NCI-H226 (cell line): ENCODE results near the gene YY1.
"Not testable (repeated sequence)": the region's sequence is repeated elsewhere in the genome, so short reads cannot be mapped to it uniquely, and the experiment has no call there.

Experiments
- DNase-seq: peaks from one replicate; pipeline ENCODE4 v3.0.0-alpha.2; 2015

The YY1 gene

DNA sequence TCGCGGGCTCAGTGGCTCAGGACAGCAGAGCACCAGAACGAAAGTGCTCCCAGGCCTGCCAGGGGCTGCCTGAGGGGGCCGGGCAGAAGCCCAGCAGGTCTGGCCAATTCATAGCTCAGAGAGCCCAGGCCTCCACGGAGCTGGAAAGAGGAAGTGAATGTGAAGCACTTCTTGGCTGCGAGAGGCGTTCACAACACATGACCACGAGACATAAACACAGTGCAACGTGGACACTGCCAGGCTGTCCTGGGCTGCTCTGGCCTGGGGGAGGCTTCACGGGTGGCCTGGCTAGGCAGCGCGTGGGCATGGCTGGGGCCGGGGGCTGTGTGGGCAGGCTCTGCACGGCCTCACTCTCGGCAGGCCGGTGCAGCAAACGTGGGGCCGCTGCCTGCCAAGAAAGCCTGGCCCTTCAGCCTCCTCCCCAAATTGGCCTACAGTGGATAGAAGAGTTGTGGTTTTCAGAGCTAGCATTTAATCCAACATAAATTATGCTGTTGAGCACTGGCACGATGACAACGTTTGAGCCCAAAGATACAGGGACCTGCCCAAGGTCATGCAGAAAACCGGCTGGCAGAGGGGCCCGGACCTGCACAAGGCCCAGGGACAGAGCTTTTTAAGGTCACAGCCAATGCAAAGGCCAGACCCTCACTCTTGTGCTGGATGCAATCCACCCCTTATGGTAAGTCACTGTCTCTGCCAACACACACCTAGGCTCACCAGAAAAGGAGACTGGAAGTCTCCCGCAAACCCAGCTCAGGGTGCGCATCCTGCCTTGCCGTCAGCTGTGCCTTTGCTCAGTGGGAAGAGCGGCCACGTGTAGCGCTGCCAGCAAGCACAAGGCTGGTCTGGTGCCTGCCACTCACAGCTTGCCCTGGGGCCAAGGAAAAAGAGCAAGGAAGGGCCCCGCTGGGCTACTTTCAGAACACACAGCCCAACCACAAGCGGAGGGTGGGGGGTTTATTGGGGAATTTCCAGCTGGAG, 58.7 kb downstream of the YY1 start:
- no peak for DNase-seq

DNA sequence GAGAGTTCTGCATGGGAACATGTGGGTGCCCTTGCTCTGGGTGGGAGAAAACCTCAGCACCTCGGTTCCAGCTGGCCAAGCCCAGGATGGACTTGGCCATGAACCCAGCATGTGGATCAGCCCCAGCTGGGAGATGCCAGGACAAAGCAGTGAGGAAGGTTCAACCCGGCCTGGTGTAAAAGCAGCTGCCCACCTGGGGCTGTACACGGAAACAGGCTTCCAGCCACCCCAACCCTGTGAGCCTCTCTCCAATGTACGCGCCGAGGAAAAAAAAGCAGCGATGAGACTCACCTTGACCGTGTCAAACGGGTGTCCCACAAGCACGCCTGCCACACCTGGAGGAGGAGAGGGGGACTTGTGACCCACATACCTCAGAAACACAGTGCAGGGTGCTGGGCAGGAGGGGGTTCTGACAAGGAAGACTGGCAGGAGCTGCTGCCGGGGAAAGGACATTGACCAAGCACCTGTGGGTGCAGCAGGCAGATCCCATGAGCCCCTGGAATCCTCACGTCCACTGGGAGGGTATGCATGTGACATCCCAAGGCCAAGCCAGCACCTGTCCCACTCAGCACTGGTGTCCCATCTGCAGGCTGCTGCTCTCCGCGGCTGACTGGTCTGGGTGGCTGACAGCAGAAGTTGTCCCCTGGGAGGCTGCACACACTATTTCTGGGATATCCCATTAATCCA, 59.8 kb downstream of the YY1 start:
- DNase-seq, result no peak

DNA sequence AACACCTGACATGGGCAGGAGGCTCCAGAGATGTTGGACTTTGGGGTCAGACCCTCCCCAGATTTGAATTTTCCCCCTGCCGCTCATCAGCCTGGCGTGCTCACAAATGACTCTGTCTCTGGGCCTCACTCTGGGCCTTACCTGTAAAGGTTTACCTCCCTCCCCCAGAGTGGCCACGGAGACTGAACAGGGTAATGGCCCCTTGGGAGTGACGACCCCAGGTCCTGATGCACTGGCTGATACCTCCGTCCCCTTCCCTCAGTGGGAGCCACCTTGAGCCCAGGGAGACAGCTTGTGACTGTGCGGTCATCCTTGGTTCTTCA, 60.3 kb downstream of the YY1 start:
- no peak for DNase-seq

DNA sequence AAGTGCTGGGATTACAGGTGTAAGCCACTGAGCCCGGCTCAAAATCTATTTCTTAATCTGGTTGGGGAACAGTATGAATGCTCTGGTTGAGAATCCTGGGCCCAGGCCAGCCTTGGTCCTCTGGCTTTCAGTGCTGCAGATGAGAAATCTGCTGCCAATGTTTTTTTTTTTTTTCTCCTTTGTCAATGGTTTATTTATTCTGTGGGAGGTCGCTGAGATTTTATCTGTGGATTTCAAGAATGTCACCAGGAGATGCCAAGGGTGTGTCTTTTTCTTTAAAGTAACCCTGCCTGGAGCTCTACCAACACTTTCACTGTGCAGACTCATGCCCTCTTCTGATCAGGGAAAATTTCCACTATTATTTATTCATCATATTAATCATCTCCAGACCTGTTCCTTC, 63.7 kb downstream of the YY1 start:
- no peak for DNase-seq

DNA sequence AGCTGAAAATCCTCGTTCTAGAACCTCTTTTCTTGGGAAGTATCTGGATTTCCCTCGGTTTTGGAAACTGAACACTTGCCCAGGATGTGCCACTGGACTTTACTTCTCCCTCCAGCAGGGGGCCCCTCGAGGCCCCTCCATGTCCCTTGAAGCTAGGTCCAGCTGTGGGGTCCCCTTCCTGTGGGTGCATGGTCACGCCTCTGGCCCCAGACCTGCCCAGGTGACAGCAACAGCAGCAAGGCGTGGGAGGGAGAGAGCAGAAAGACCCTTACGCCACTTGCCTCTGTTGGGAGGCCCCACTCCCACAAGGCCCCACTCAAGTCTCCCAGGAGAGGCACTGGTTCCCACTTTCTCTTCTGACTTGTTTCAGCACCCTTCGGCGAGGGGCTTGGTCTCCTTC, 64.2 kb downstream of the YY1 start:
- no peak for DNase-seq

DNA sequence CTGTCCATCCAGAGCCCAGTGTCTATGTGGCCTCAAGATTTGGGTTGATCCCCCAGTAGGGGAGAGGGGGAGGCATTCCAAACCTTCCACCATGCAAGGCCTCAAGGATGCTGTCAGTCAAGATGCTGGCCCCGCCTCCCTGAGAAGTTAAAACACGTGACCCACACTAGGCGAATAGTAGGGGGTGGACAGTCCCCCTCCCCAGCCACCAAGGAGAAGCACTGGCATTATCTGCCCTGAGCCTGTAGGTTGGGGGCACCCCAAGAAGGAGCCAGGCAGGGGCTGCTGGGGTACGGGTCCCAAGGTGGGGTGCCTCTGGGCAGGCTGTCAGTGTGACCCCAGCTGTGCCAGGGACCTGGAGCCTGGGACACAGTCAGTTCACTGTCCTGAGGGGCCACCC, 65.0 kb downstream of the YY1 start:
- DNase-seq, result no peak

GRCh38 chr14:100304825-100305323, 65.9 kb downstream of the YY1 start:
- peak; percentile 81 for DNase-seq

- peak; percentile 27 for DNase-seq
These were observed 66.6 kb downstream of the YY1 start for GRCh38 chr14:100305324-100306100.

GRCh38 chr14:100306101-100306997, 67.4 kb downstream of the YY1 start, which contains the start of gene SLC25A29:
TSS of gene SLC25A29 (minus strand) at chr14:100306444. CDS start at chr14:100306232, 212 bp downstream.
- peak; percentile 89 for DNase-seq

GRCh38 chr14:100306998-100307765, 68.2 kb downstream of the YY1 start:
- DNase-seq, result peak; percentile 22

- no peak for DNase-seq
These were observed 69.0 kb downstream of the YY1 start for GRCh38 chr14:100307766-100308426.

- DNase-seq, result not testable (repeated sequence)
These were observed 69.5 kb downstream of the YY1 start for GRCh38 chr14:100308427-100308792.

- DNase-seq, result no peak
These were observed 70.2 kb downstream of the YY1 start for GRCh38 chr14:100309028-100309737.

DNA sequence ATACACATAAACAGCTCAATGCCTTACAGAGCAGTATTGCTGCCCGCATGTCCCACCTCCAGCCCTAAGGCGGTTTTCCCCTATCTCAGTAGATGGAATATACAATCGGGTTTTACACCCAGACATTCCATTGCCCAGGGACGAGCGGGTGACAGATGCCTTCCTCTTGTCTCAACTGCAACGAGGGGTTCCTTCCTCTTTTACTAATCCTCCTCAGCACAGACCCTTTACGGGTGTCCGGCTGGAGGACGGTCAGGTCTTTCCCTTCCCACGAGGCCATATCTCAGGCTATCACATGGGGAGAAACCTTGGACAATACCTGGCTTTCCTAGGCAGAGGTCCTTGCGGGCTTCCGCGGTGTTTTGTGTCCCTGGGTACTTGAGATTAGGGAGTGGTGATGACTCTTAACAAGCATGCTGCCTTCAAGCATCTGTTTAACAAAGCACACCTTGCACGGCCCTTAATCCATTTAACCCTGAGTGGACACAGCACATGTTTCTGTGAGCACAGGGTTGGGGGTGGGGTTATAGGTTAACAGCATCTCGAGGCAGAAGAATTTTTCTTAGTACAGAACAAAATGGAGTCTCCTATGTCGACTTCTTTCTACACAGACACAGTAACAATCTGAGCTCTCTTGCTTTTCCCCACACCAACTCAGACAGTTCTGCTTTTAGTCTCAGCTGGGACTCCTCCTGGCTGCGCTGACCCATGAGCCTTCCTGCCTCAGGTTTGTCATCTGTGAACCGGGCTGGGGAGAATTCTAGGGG, 73.3 kb downstream of the YY1 start:
- DNase-seq, result not testable (repeated sequence)

DNA sequence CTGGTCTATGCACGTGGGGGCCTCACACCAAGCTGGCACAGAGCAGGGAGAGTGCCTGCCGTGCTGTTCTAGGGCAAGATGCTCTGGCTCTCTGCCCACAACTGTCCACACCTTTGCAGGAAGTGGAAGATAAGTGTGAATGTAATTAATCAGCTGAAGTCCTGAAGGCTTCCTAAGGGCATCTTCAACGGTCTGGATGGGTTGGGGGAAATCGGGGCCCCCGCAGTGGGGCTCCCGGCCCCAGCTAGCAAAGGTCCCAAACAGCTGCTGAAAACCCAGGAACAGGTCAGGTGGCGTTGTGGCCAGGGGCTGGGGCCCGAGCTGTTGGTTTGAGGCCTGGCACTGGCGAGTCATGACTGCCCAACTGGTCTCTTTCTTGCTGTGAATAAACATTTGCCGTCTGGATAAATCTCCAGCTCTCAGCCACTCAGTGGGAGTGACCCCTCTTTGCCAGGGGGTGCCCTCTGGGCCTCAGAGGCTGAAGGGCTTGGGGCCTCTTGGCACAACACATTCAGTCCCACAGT, 74.0 kb downstream of the YY1 start:
- DNase-seq, result no peak

DNA sequence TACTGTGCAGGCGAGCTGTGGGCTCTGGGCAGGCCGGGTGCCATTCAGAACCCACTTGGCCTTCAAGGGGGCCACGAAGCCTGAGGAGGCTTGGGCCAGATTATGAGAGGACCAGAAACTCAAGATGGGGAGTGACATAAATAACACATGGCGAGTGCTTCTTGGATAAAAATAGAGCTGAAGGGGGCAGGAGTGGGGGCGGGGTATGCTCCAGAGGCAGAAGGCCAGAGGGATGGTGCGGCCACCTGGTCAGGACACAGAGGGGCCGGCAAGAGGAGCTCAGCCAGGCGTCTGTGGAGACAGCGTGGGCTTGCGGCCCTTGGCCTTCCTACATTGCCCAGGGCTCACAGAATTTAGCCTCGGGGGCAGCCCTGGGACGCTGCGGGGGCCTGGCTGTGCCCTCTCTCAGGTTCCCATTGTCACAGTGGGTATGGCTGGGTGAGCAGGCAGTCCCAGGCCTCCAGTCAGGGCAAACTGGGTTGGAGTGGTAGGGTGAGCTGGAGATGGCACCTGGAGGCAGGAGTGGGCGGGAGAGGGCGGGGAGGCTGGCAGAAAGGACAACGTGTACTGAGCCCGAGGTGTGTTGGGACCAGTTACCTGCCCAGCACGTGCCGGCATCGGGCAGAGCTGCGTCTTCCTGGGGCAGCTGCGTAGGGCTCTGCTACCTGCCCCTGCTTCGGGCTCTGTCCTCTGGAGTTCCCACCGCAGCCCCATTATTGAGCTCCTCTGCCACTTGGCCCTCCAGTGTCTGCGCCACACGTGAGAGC, 74.7 kb downstream of the YY1 start:
- no peak for DNase-seq

DNA sequence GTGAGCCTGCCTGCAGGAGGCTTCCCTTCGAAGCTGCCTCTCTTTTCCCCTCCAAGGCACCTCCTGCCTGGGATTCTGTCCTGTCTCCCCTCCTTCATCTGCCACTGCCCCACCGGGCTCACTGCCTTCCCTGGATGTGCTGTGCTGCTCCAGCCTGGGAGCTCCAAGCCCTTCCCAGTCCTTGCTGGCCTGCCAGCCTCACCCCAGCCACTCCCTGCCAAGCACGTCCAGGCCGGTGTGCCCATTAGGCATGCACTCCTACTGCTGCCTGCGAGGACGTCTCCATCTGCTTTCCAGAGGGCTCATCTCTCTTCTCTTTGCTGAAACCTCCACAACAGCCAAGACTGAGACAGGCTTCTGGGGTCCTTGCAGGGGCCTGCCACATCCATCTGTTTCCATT, 75.8 kb downstream of the YY1 start:
- DNase-seq, result no peak

DNA sequence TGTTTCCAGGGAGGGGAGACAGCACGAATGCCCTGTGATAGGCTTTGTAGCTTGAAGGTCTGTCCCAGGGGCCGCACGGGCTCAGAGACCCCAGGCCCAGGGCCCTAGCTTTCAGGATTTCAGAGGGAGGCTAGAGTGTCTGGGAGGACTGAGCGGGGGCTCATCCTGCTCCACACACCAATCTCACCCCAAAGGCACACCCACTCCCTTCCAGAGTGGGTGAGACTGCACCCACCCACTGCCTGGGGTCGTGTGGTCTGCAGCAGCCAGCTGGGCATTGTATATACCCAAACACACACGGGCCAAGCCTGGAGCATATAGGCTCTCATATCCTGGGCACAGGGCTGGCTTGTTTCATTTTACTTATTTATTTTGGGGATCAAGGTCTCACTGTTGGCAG, 78.4 kb downstream of the YY1 start:
- DNase-seq, result peak; percentile 0
